Spleen (tissue), 7 donors: Measurements from ENCODE around the gene PRKCZ.

Experiments
- CTCF ChIP-seq, 11 experiments: fragments of 200-600 bp in 7 of 11; fragments of 450-650 bp in 4 of 11; sonication (generic) in 4 of 11; IDR thresholded peaks in 8 of 11; conservative IDR thresholded peaks in 3 of 11; 1 replicate in 7 of 11; 2 replicates in 4 of 11; pipeline versions ENCODE4 v1.4.0 to v1.8.0; 2016 to 2021; ENCODE audit warnings: antibody characterized with exemption in 11 of 11, inconsistent platforms in 4 of 11, mild to moderate bottlenecking in 1 of 11
- POLR2AphosphoS5 ChIP-seq, 3 donors: sonication (generic); formaldehyde crosslinking; IDR thresholded peaks; one replicate each; pipeline ENCODE4 v1.5.1; 2017; ENCODE audit warnings: antibody characterized with exemption in 3 of 3
- donor health status: DM: no; HTN: no; CAD: no; lungs with moderate emphysema.
- donor health status: DM: no; HTN: no; CAD: no.
- donor health status: DM: no; HTN: no; CAD: no.

GRCh38 chr1:2018217-2019171 is 31.7 kb upstream of the PRKCZ start:
- no peak for TF ChIP-seq POLR2AphosphoS5 (IDR thresholded peaks at IDR 0.05)
- no peak for TF ChIP-seq CTCF (IDR thresholded peaks at IDR 0.05 in 8 of 11, conservative IDR thresholded peaks at IDR 0.05 in 3 of 11)
